ENCODE results near the gene OXSR1.

Gene OXSR1

DNA sequence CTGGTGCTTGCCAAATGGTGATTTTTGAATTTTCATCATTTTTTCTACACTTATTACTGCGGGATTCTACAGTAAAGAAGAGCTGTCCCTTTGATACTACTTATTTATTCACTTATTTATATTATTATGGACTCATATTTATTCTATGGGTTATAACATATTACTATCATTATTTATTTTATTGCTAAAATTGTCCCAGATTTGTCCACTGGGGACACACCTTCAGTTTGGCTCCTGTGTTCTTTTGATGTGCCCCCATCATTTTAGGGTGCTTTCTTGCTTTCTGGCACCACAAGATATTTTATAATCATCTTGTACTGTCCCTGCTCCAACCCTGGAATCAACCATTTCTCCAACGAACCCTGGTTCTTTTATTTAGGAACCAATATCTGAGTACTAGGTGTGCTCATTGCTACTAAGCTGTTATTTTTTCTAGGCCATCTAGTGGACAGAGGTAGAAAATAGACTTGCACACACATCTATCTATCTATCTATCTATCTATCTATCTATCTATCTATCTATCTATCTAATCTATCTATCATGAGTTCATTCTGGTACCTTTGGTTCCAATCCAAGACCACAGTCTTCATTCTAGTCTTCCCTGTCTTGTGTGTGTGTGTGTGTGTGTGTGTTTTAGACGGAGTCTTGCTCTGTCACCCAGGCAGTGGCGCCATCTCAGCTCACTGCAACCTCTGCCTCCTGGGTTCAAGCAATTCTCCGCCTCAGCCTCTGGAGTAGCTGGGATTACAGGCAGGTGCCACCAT lies 132.8 kb downstream of the OXSR1 start:
- H3K4me3 ChIP-seq (ENCODE audit: low read depth, low read length) = no peak overlapping the region

Data from iPS-11a (cell line).